Esophagus squamous epithelium (tissue), 5 donors: ENCODE measurements around the gene HORMAD2. TPM values are rescaled to one million over a fixed set of nuclear protein-coding genes. Genes with fewer than 3 reads are reported as not detected.
A peak's percentile ranks its signal among the peaks of the same experiment; 100 is the strongest.

Experiments
- DNase-seq: peaks from one replicate; lab custom pipeline; 2025; lab: John Stamatoyannopoulos, UW
- H3K27ac ChIP-seq, 4 donors: fragments of 200-600 bp; sonication (generic); one replicate each; pipeline ENCODE4 v1.5.1; 2016 to 2019; ENCODE audit warnings: mild to moderate bottlenecking in 1 of 4
- H3K27me3 ChIP-seq, 4 donors: fragments of 200-600 bp; sonication (generic); 1 replicate in 3 of 4; 2 replicates in 1 of 4; pipeline versions ENCODE4 v1.5.1 to v1.6.0; 2017 to 2021; ENCODE audit warnings: antibody characterized with exemption in 1 of 4
- H3K36me3 ChIP-seq, 3 donors: fragments of 200-600 bp; sonication (generic); one replicate each; pipeline ENCODE4 v1.5.1; 2016 to 2019
- H3K4me1 ChIP-seq, 3 donors: fragments of 200-600 bp; sonication (generic); one replicate each; pipeline ENCODE4 v1.5.1; 2017 to 2019
- H3K4me3 ChIP-seq, 4 donors: fragments of 200-600 bp; sonication (generic); 1 replicate in 3 of 4; 2 replicates in 1 of 4; pipeline ENCODE4 v1.5.1; 2016 to 2019; ENCODE audit warnings: mild to moderate bottlenecking in 2 of 4, moderate library complexity in 1 of 4
- H3K9me3 ChIP-seq, 3 donors: fragments of 200-600 bp; sonication (generic); one replicate each; pipeline ENCODE4 v1.5.1; 2016 to 2019
- POLR2A ChIP-seq, 4 donors: fragments of 450-650 bp; IDR thresholded peaks; one replicate each; pipeline ENCODE4 v1.6.1; 2017; ENCODE audit warnings: antibody characterized with exemption in 4 of 4, mild to moderate bottlenecking in 4 of 4, moderate library complexity in 3 of 4
- WGBS, 2 donors: methylation state at CpG; one replicate each; pipeline ENCODE4 v1.1.5; 2018; 5-methylcytosine and 5-hydroxymethylcytosine counted together
- intact Hi-C: fragments of 100-400 bp; cut with DNase I; formaldehyde crosslinking; loops from one replicate; pipeline ENCODE4 v1.15.0; 2022
- total RNA-seq, 4 donors: library from RNA; depleted of rRNA; stranded (reverse); fragments of >200 nt; gene quantifications; one replicate each; pipeline ENCODE4 v1.1.0, GENCODE V29; 2016
- TF ChIP-seq, protein P1 (sequence below), 6 experiments: fragments of 450-650 bp in 4 of 6; fragments of 200-600 bp in 2 of 6; sonication (generic) in 2 of 6; IDR thresholded peaks; one replicate each; pipeline ENCODE4 v1.5.1; 2016 to 2019; ENCODE audit warnings: antibody characterized with exemption in 6 of 6, mild to moderate bottlenecking in 4 of 6, moderate library complexity in 4 of 6
- donor health status: DM: yes; HTN: yes; CAD: no.

Gene HORMAD2, protein sequence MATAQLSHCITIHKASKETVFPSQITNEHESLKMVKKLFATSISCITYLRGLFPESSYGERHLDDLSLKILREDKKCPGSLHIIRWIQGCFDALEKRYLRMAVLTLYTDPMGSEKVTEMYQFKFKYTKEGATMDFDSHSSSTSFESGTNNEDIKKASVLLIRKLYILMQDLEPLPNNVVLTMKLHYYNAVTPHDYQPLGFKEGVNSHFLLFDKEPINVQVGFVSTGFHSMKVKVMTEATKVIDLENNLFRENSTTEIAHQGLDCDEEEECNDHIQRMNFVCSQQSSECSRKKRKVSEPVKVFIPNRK
- not detected for total RNA-seq

DNA sequence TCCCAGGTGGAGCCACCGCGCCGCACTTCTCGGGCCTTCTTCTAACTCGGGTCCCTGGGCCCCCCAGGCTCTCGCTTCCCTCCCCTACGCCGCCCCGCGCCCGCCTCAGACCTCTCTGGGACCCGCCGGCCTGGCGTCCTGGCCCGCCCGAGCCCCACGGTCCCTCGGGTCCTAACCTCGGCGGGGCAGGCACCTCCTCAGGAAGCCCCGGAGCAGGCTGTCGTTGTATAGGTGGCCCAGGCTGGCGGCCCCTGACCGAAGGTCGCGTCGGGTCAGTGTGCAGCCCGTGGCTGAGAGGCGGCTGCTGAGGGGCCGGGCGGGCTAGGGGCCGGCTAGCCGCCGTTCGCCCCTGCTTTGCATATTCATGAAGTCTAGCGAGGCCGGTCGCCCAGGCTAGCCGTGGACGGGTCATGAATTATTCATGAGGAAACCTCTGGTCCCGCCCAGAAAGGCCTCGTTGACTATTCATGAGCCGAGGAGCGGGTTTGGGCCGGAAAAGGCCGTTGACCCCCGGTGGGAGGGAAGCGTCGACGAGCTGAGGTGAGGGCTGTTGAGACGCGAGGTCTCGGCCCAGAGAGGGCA, at the start of gene HORMAD2:
HORMAD2 (plus strand) TSS at position 513 of the 582 bp plus-strand sequence. CDS start 13,489 bp downstream, outside the sequence.
- no peaks in the 10 kb centered on the region for H3K36me3 ChIP-seq
- peak within 1 kb of the TSS in 3 of 4 donors; percentile 16 to 40 (median 20) for H3K4me3 ChIP-seq
- H3K27ac ChIP-seq, result no peak within 1 kb of the TSS
- H3K4me1 ChIP-seq, result peaks cover 0 to 18% (median 0%) of the 10 kb centered on the region in 3 donors
- peaks cover 0 to 37% (median 0%) of the 10 kb centered on the region in 4 donors for H3K27me3 ChIP-seq
- DNase-seq, result no peak
- no peaks in the 10 kb centered on the region for H3K9me3 ChIP-seq
- TF ChIP-seq, protein P1, sequence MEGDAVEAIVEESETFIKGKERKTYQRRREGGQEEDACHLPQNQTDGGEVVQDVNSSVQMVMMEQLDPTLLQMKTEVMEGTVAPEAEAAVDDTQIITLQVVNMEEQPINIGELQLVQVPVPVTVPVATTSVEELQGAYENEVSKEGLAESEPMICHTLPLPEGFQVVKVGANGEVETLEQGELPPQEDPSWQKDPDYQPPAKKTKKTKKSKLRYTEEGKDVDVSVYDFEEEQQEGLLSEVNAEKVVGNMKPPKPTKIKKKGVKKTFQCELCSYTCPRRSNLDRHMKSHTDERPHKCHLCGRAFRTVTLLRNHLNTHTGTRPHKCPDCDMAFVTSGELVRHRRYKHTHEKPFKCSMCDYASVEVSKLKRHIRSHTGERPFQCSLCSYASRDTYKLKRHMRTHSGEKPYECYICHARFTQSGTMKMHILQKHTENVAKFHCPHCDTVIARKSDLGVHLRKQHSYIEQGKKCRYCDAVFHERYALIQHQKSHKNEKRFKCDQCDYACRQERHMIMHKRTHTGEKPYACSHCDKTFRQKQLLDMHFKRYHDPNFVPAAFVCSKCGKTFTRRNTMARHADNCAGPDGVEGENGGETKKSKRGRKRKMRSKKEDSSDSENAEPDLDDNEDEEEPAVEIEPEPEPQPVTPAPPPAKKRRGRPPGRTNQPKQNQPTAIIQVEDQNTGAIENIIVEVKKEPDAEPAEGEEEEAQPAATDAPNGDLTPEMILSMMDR (IDR thresholded peaks at IDR 0.05), result no peak
- TF ChIP-seq POLR2A (IDR thresholded peaks at IDR 0.05), result no peak
- WGBS, 2 donors, result 33 to 49% methylated on average over 13 to 22 of the region's 53 CpGs
- intact Hi-C loops, result no loop called here

DNA sequence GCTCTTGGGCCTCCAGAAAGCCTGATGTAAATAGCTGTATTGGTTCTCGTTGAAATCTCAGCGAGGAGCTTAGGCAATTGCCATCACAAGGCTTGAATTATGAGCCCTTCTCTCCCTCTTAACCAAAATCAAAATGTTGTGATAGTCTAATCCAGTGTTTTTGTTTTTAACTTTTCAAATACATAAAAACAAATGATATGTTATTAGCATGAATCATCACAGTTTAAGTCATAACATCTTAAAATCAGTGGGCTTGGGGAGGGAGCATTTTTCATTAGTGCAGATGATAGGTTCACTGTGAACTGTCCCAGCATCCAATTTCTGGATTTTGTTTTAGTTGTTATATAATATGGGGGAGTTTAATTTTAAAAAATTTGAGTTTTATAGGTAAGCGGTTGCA, 48.9 kb upstream of the HORMAD2 start:
- Histone ChIP-seq H3K36me3 (peaks cover under 1 to 54% (median 4%) of the 10 kb centered on the region in 3 donors), H3K4me1 (peaks cover 0 to 31% (median 0%) of the 10 kb centered on the region in 3 donors), H3K27me3 (no peaks in the 10 kb centered on the region), H3K27ac (no peak overlapping the region), H3K9me3 (no peaks in the 10 kb centered on the region), H3K4me3 (no peak overlapping the region)
- no peak for DNase-seq
- TF ChIP-seq, protein P1 (IDR thresholded peaks at IDR 0.05), result no peak
- TF ChIP-seq POLR2A (IDR thresholded peaks at IDR 0.05), result no peak
- 89 to 92% methylated on average over 3 of the region's 3 CpGs for WGBS, 2 donors
- intact Hi-C loops, result no loop called here

DNA sequence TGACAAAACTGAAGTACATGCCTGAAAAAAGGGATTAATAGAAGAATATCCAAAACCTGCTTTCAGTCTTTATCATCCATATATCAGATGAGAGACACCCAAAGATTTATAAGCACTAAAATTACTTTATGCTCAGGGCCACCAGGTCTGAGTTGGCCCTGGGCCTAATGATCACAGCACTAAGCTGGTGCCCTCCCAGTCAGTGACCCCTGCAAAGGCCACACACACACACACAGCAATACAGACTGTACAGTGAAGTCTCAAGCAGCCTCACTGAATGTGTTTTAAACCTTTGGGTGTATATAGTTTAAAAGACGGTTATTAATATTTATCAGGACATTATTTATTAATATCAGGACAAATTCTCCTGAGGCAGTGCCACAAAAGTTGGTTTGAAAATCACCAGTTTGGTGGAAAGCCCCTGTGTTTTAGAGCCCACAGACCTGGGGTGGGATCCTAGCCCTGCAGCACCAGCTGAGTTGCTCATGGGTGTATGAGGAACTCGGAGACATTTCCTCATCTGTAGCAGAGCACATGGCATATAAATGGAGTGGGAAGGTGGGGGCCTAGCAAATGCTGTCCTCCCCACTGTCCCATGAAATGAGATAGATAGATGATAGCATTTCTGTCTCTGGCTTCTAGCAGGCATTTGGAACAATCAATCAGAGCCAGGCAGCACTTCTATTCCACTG, 48.4 kb upstream of the HORMAD2 start:
- DNase-seq, result no peak
- Histone ChIP-seq H3K27ac (no peak overlapping the region), H3K4me3 (no peak overlapping the region), H3K36me3 (peaks cover 0 to 49% (median 0%) of the 10 kb centered on the region in 3 donors), H3K4me1 (peaks cover 0 to 31% (median 0%) of the 10 kb centered on the region in 3 donors), H3K27me3 (no peaks in the 10 kb centered on the region), H3K9me3 (no peaks in the 10 kb centered on the region)
- WGBS, 2 donors, result 79 to 82% methylated on average over 2 of the region's 2 CpGs
- no peak for TF ChIP-seq POLR2A (IDR thresholded peaks at IDR 0.05)
- TF ChIP-seq, protein P1 (IDR thresholded peaks at IDR 0.05), result no peak
- intact Hi-C loops, result no loop called here

DNA sequence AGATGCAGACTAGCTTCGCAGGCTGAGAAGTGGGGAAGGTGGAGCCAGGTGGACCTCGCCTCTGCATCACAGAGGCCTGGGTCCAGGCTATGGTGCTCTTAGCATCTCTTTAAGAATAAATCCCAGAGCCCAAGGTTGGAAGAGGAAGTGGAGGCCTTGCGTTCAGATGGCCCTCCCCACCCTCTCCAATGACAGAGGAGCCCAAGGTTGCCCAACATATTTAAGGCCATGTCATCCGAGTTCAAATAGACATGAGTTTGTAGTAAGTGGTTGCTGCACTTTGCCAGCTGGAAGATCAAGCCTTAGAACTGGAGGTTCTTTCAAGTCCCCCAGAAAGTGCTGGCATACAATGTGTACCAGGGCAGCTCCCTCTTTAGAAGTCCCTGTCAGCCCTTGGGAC, 47.1 kb upstream of the HORMAD2 start:
- no peak overlapping the region for H3K27ac ChIP-seq
- no peak overlapping the region for H3K4me3 ChIP-seq
- TF ChIP-seq POLR2A (IDR thresholded peaks at IDR 0.05), result no peak
- TF ChIP-seq, protein P1 (IDR thresholded peaks at IDR 0.05), result no peak
- no peak for DNase-seq
- intact Hi-C loops, result no loop called here
- WGBS, 2 donors, result 86 to 87% methylated on average over 4 of the region's 4 CpGs
- H3K9me3 ChIP-seq, result no peaks in the 10 kb centered on the region
- H3K27me3 ChIP-seq, result no peaks in the 10 kb centered on the region
- peaks cover 0 to 31% (median 0%) of the 10 kb centered on the region in 3 donors for H3K4me1 ChIP-seq
- peaks cover 0 to 36% (median 0%) of the 10 kb centered on the region in 3 donors for H3K36me3 ChIP-seq
